Activated CD4-positive, alpha-beta T cell treated with anti-CD3 and anti-CD28 coated beads for 36 hours (primary cell): ENCODE data around the gene IER3IP1. TPM values are rescaled to one million over a fixed set of nuclear protein-coding genes. Genes with fewer than 3 reads are reported as not detected.

Experiments
- ATAC-seq: fragments of 200-7000 bp; cut with Tn5 transposase; one replicate; pipeline ENCODE4 v1.10.0; 2021; ENCODE audit warnings: mild to moderate bottlenecking, moderate library complexity
- CTCF ChIA-PET: fragments of 350-600 bp; sonication (Branson Sonifier 250); formaldehyde crosslinking; loops from one replicate; lab custom pipeline; 2021; ENCODE audit warnings: antibody characterized with exemption; lab: Charles Lee
- POLR2A ChIA-PET: fragments of 350-600 bp; sonication (Branson Sonifier 250); formaldehyde crosslinking; loops from one replicate; lab custom pipeline; 2021; ENCODE audit warnings: antibody characterized with exemption, inconsistent platforms; lab: Charles Lee
- DNase-seq: peaks from one replicate; pipeline ENCODE4 v3.0.0-alpha.2; 2020
- H3K27ac Mint-ChIP-seq: one replicate; pipeline ENCODE4 v1.8.0; 2021; ENCODE audit warnings: mixed read lengths
- H3K27me3 Mint-ChIP-seq: one replicate; pipeline ENCODE4 v1.8.0; 2021; ENCODE audit warnings: mixed read lengths
- H3K36me3 Mint-ChIP-seq: one replicate; pipeline ENCODE4 v1.8.0; 2021; ENCODE audit warnings: low read depth, mixed read lengths
- H3K4me1 Mint-ChIP-seq: one replicate; pipeline ENCODE4 v1.8.0; 2021; ENCODE audit warnings: mixed read lengths
- H3K4me3 Mint-ChIP-seq: one replicate; pipeline ENCODE4 v1.8.0; 2021; ENCODE audit warnings: mild to moderate bottlenecking, moderate library complexity, mixed read lengths
- H3K9me3 Mint-ChIP-seq: one replicate; pipeline ENCODE4 v1.8.0; 2021; ENCODE audit warnings: low read depth, mixed read lengths
- intact Hi-C, 2 experiments: fragments of 100-400 bp; cut with DNase I in 1 of 2; cut with micrococcal nuclease in 1 of 2; formaldehyde crosslinking; loops; one replicate each; pipeline versions ENCODE4 v1.14.2 to v1.15.1; 2022 to 2024; cut with DNase I, micrococcal nuclease
- total RNA-seq, 2 experiments: library from RNA; stranded (reverse); gene quantifications; one replicate each; pipeline ENCODE4 v1.2.3, GENCODE V29; 2021

Gene IER3IP1
- total RNA-seq, 2 experiments from 2014 or later: 9.0 to 11.5 TPM

- no peak overlapping the region for H3K4me3 Mint-ChIP-seq
- POLR2A ChIA-PET: interaction anchor here (0.6 kb wide), 1 partner anchor 84 kb away, joined by 3 read pairs; no protein-coding TSS in a partner anchor
- no peak for DNase-seq
- ATAC-seq: no peak
- no peaks in the 10 kb centered on the region for H3K27me3 Mint-ChIP-seq
- peaks cover 45% of the 10 kb centered on the region for H3K36me3 Mint-ChIP-seq
- intact Hi-C loops: loop anchor here (2.0 to 5.0 kb wide), 2 partner anchors 41 to 54 kb away; no protein-coding TSS in a partner anchor
- H3K27ac Mint-ChIP-seq: peak overlapping the region; percentile 55
- peaks cover 36% of the 10 kb centered on the region for H3K4me1 Mint-ChIP-seq
- no peaks in the 10 kb centered on the region for H3K9me3 Mint-ChIP-seq
- CTCF ChIA-PET: interaction anchor here (0.7 to 2.0 kb wide), 3 partner anchors 20 to 138 kb away, joined by 3 to 6 read pairs (median 5); no protein-coding TSS in a partner anchor
Observed at GRCh38 chr18:47121146-47121545, 55.0 kb downstream of the IER3IP1 start.

DNA sequence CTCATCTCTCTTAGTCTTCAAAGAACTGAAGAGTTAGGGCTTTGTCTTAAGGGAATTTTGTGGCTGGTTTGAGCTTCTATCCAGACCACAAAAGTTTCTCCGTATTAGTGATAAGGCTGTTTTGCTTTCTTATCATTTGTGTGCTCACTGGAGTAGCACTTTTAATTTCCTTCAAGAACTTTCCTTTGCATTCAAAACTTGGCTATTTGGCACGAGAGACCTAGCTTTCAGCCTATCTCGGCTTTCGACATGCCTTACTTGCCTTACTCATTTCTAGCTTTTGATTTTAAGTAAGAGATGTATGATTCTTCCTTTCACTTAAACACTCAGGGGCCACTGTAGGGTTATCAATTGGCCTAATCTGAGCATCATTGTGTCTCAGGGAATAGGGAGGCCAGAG, 55.7 kb downstream of the IER3IP1 start:
- Mint-ChIP-seq H3K9me3 (no peaks in the 10 kb centered on the region), H3K27me3 (no peaks in the 10 kb centered on the region), H3K36me3 (peaks cover 46% of the 10 kb centered on the region), H3K4me3 (no peak overlapping the region), H3K4me1 (peaks cover 36% of the 10 kb centered on the region), H3K27ac (peak overlapping the region; percentile 33)
- ATAC-seq (peak; percentile 95), DNase-seq (peak; percentile 32)
- intact Hi-C loops: loop anchor here (1.0 to 5.0 kb wide), 3 partner anchors 30 to 54 kb away; partner anchors contain the start of gene HDHD2 (in 1 of the 2)
- POLR2A ChIA-PET: interaction anchor here (0.6 to 1.1 kb wide), 4 partner anchors 29 to 129 kb away, joined by 3 to 4 read pairs (median 3); no protein-coding TSS in a partner anchor
- CTCF ChIA-PET: interaction anchor here (1.3 to 2.0 kb wide), 3 partner anchors 19 to 84 kb away, joined by 4 to 6 read pairs (median 5); no protein-coding TSS in a partner anchor

- CTCF ChIA-PET: interaction anchor here (2.0 kb wide), 1 partner anchor 86 kb away, joined by 6 read pairs; no protein-coding TSS in a partner anchor
Observed at GRCh38 chr18:47118981-47119380, 57.2 kb downstream of the IER3IP1 start.

DNA sequence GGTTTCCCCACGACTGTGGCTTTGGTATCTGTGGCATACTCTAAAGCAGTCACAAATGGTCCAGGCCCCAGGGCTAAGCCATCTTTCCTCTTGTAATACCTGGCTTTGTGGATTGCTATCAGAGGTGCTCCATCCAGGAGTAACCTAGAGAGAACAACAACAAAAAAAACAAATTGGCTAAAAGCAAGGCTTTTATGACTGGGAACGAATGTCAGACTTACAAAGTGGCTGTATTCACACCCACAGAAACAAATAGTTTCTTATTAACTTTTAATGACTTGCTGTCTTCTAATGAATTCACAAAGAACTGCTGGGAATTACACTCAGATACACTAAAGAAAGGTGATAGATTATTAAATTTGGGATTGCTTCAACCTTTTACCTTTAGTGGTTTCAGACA, 61.0 kb downstream of the IER3IP1 start:
- no peak overlapping the region for H3K4me3 Mint-ChIP-seq
- H3K9me3 Mint-ChIP-seq: no peaks in the 10 kb centered on the region
- intact Hi-C loops: no loop called here
- H3K4me1 Mint-ChIP-seq: peaks cover 13% of the 10 kb centered on the region
- H3K36me3 Mint-ChIP-seq: peaks cover 39% of the 10 kb centered on the region
- CTCF ChIA-PET: no interaction called here
- ATAC-seq (no peak), DNase-seq (no peak)
- H3K27ac Mint-ChIP-seq: no peak overlapping the region
- POLR2A ChIA-PET: no interaction called here
- H3K27me3 Mint-ChIP-seq: no peaks in the 10 kb centered on the region

More at GRCh38 chr18:47118981-47119380, 57.2 kb downstream of the IER3IP1 start:
- Mint-ChIP-seq H3K27me3 (no peaks in the 10 kb centered on the region), H3K9me3 (no peaks in the 10 kb centered on the region), H3K27ac (no peak overlapping the region), H3K4me1 (peaks cover 35% of the 10 kb centered on the region), H3K4me3 (no peak overlapping the region), H3K36me3 (peaks cover 43% of the 10 kb centered on the region)
- ATAC-seq (no peak), DNase-seq (peak; percentile 19)
- intact Hi-C loops: no loop called here
- POLR2A ChIA-PET: no interaction called here

DNA sequence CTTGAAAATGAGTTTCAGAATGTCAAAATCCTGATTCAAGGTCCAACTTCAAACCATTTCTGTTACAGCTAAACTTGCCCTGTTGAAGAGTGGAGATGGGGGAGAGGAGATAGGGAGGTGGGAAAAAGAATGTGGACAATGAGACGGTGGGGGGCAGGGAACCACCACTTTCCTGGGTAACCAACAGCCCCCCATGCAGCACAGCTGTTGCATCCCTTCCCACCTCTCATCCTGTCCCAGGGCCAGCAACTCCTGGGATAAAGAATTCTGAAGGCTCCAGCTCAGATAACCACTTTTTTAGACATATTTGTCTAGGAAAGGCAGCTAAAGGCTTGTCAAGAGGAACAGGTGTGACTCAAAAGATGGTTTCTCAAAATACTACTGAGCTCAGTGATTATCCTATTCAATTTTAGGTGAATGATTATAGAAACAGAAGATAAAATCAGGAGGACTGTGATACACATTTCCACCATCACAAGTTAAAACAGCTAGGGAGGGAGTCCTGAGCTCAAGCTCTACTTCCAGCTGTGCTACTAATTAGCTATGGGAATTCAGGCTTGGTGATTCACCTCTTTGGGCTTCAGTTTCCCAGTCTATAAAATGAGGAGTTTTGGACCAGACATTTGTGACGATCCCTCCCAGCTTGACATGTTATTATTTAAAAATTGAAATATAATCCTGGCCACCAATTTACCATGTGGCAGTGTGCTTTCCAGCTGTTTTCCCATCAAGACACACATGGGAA, 62.2 kb downstream of the IER3IP1 start:
- no peaks in the 10 kb centered on the region for H3K27me3 Mint-ChIP-seq
- peaks cover 29% of the 10 kb centered on the region for H3K36me3 Mint-ChIP-seq
- H3K4me3 Mint-ChIP-seq: no peak overlapping the region
- ChIA-PET CTCF (interaction anchor here (1.0 to 1.8 kb wide), 3 partner anchors 10 to 91 kb away, joined by 3 to 9 read pairs (median 4); no protein-coding TSS in a partner anchor), POLR2A (no interaction called here)
- DNase-seq: no peak
- no peaks in the 10 kb centered on the region for H3K9me3 Mint-ChIP-seq
- intact Hi-C loops: no loop called here
- no peak for ATAC-seq
- peaks cover under 1% of the 10 kb centered on the region for H3K4me1 Mint-ChIP-seq
- H3K27ac Mint-ChIP-seq: no peak overlapping the region

DNA sequence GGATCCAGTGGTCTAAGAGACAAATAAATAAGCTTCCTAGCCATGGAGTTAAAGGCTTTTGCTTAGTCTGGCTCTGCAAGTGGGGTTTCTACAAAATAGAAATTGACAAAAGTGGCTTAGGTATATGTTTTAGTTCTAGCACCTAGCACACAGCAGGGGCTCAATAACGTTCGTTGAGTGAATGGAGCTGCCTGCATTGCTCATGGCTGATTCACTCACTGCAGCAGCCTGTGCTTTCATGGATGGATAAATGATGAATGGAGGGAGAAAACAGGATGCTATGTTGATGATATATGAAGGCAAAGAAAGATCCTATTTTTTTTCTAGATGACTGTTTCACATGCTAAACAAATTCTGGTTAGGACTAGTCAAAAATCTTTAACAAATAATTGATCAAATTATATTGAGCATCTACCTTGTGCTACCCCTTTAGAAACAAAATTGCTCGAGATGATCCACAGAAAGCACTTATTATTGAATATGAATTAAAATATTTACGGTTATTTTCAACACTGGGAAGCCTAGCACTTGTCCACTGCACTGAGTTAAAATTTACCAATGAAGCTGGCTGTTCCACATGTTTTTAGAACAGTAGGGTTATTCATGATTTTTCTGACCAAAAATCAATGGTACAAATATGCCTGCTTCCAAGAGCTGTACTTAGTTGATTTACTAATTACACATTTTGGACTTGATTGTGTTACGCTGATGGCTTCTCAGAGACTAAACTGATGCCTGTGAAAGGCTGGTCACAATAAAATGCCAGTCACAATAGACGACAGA, 65.5 kb downstream of the IER3IP1 start:
- POLR2A ChIA-PET: interaction anchor here (0.6 kb wide), 1 partner anchor 46 kb away, joined by 3 read pairs; no protein-coding TSS in a partner anchor
- no peak overlapping the region for H3K27ac Mint-ChIP-seq

DNA sequence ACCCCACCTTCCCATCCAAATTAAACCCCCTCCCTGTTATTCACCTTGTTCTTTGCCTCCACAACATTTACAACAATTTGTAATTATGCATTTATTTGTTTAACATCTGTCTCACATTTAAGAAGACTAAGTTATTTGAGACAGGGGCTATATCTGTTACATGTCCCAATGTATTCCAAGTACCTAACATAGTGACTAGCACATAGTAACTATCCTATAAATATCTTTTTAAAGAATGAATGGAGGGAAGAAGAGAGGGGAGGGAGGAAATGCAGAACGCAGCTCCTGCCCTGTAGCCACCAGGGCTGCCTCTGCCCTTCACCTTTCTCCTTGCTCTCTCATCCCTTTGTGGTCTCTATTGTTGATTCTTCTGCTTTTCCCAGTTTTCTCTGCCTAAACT, 66.4 kb downstream of the IER3IP1 start:
- intact Hi-C loops: no loop called here
- no peak overlapping the region for H3K4me3 Mint-ChIP-seq
- no peaks in the 10 kb centered on the region for H3K4me1 Mint-ChIP-seq
- ATAC-seq (no peak), DNase-seq (no peak)
- peaks cover 15% of the 10 kb centered on the region for H3K36me3 Mint-ChIP-seq
- CTCF ChIA-PET: interaction anchor here (1.0 kb wide), 1 partner anchor 60 kb away, joined by 3 read pairs; no protein-coding TSS in a partner anchor
- H3K9me3 Mint-ChIP-seq: no peaks in the 10 kb centered on the region
- no peaks in the 10 kb centered on the region for H3K27me3 Mint-ChIP-seq
- H3K27ac Mint-ChIP-seq: no peak overlapping the region
- POLR2A ChIA-PET: no interaction called here

More for the DNA sequence above, 65.5 kb downstream of the IER3IP1 start:
- ATAC-seq (no peak), DNase-seq (no peak)
- no peaks in the 10 kb centered on the region for H3K9me3 Mint-ChIP-seq
- intact Hi-C loops: no loop called here
- H3K36me3 Mint-ChIP-seq: peaks cover 21% of the 10 kb centered on the region
- no peaks in the 10 kb centered on the region for H3K4me1 Mint-ChIP-seq
- CTCF ChIA-PET: interaction anchor here (0.6 to 1.1 kb wide), 4 partner anchors 9 to 106 kb away, joined by 3 to 5 read pairs (median 4); no protein-coding TSS in a partner anchor
- no peak overlapping the region for H3K4me3 Mint-ChIP-seq
- no peaks in the 10 kb centered on the region for H3K27me3 Mint-ChIP-seq

DNA sequence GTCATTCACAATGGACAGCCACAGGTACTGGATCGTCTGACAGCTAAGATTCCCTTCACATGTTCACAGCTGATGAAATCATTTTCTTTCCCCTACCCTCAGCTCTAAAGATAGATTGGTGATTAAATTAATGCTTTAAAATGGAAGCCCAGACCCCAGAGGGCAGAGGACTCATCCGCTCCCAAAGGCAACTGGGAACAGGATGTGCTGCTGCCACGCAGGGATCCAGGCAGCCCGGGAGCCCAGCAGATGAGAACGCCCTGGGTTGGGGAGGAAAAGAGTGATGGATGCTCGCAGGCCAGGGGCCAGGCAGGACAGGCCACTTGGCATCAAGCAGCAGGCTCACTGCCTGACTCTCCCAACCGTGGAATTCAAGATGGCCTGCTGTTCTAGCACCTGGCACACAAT, 67.2 kb downstream of the IER3IP1 start:
- Mint-ChIP-seq H3K9me3 (no peaks in the 10 kb centered on the region), H3K27ac (no peak overlapping the region), H3K27me3 (no peaks in the 10 kb centered on the region), H3K4me1 (no peaks in the 10 kb centered on the region), H3K4me3 (no peak overlapping the region), H3K36me3 (peaks cover 13% of the 10 kb centered on the region)
- intact Hi-C loops: no loop called here
- no peak for ATAC-seq
- CTCF ChIA-PET: no interaction called here
- POLR2A ChIA-PET: no interaction called here
- no peak for DNase-seq

- CTCF ChIA-PET: no interaction called here
- ATAC-seq (no peak), DNase-seq (no peak)
- H3K36me3 Mint-ChIP-seq: peaks cover 13% of the 10 kb centered on the region
- no peaks in the 10 kb centered on the region for H3K27me3 Mint-ChIP-seq
- H3K27ac Mint-ChIP-seq: no peak overlapping the region
- no peaks in the 10 kb centered on the region for H3K4me1 Mint-ChIP-seq
- intact Hi-C loops: no loop called here
- no peak overlapping the region for H3K4me3 Mint-ChIP-seq
- POLR2A ChIA-PET: no interaction called here
- no peaks in the 10 kb centered on the region for H3K9me3 Mint-ChIP-seq
Observed at GRCh38 chr18:47108373-47108772, 67.8 kb downstream of the IER3IP1 start.
